MCF 10A (cell line): Measurements from ENCODE around the gene LRRC10B. TPM values are rescaled to one million over a fixed set of nuclear protein-coding genes. Genes with fewer than 3 reads are reported as not detected.

Experiments used
- BruUV-seq: library from RNA; stranded (reverse); fragments of 400-500 nt; replicated peaks from 2 replicates; lab custom pipeline; 2021; lab: Mats Ljungman, UMichigan
- CTCF ChIA-PET: fragments of 300-600 bp; sonication (Branson Sonifier 250); formaldehyde crosslinking; extraction: SDS; loops from one replicate; lab custom pipeline; 2021; ENCODE audit warnings: antibody characterized with exemption, inconsistent platforms; lab: Yijun Ruan, JAX
- POLR2A ChIA-PET: fragments of 300-600, 350-650 bp; sonication (Branson Sonifier 250); formaldehyde crosslinking; extraction: SDS; loops from one replicate; lab custom pipeline; 2020; ENCODE audit warnings: antibody characterized with exemption, inconsistent platforms; lab: Yijun Ruan, JAX
- DNase-seq: peaks from one replicate; pipeline ENCODE4 v3.0.0-alpha.2; 2018; ENCODE audit not compliant: unreplicated experiment
- H3K27ac Mint-ChIP-seq: one replicate; pipeline ENCODE4 v1.8.0; 2022; ENCODE audit warnings: mild to moderate bottlenecking, low read depth, mixed read lengths; ENCODE audit not compliant: unreplicated experiment
- H3K27me3 Mint-ChIP-seq: one replicate; pipeline ENCODE4 v1.8.0; 2022; ENCODE audit warnings: mixed read lengths; ENCODE audit not compliant: insufficient read depth, unreplicated experiment
- H3K36me3 Mint-ChIP-seq: one replicate; pipeline ENCODE4 v1.8.0; 2022; ENCODE audit warnings: mild to moderate bottlenecking, moderate library complexity, mixed read lengths; ENCODE audit not compliant: insufficient read depth, unreplicated experiment
- H3K4me1 Mint-ChIP-seq: one replicate; pipeline ENCODE4 v1.8.0; 2022; ENCODE audit warnings: mixed read lengths; ENCODE audit not compliant: insufficient read depth, unreplicated experiment
- H3K4me3 Mint-ChIP-seq: one replicate; pipeline ENCODE4 v1.8.0; 2022; ENCODE audit warnings: mild to moderate bottlenecking, moderate library complexity, mixed read lengths; ENCODE audit not compliant: unreplicated experiment
- H3K9me3 Mint-ChIP-seq: one replicate; pipeline ENCODE4 v1.8.0; 2022; ENCODE audit warnings: mixed read lengths; ENCODE audit not compliant: unreplicated experiment
- intact Hi-C: fragments of 100-400 bp; cut with micrococcal nuclease; formaldehyde crosslinking; loops from 2 replicates; pipeline ENCODE4 v1.14.1; 2022
- total RNA-seq: library from RNA; stranded (reverse); gene quantifications from 2 replicates; pipeline ENCODE4 v1.2.3, GENCODE V29; 2022
- TF ChIP-seq, protein P1 (sequence below): fragments of 200-600 bp; IDR thresholded peaks from one replicate; pipeline ENCODE4 v1.8.0; 2022; ENCODE audit warnings: antibody characterized with exemption, mild to moderate bottlenecking; ENCODE audit not compliant: unreplicated experiment

Gene LRRC10B
- total RNA-seq, 1 experiment from 2014 or later = not detected

DNA sequence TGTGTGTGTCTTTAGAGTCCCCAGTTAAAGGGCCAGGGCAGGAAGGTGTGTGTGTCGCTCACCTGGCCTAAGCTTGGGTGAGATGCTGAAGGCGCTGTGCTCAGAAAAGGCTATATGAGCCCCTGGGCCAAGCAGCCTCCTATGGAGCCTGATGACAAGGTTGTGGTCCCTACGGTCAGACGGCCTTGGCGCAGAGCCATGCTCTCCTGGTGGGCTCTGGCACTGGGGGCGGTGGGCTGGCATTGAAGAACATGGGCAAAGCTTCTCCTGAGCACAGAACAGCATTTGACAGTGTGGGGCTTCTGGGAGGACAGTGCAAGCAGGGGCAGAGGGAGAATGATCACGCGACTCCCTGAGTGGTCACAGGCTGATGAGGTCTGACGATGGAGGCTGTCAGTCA lies 10.7 kb upstream of the LRRC10B start:
- DNase-seq = no peak
- Mint-ChIP-seq H3K27me3 (no peaks in the 10 kb centered on the region), H3K9me3 (no peaks in the 10 kb centered on the region), H3K27ac (no peak overlapping the region), H3K4me3 (no peak overlapping the region), H3K4me1 (no peaks in the 10 kb centered on the region), H3K36me3 (no peaks in the 10 kb centered on the region)
- ChIA-PET POLR2A (no interaction called here), CTCF (no interaction called here)
- TF ChIP-seq, protein P1, sequence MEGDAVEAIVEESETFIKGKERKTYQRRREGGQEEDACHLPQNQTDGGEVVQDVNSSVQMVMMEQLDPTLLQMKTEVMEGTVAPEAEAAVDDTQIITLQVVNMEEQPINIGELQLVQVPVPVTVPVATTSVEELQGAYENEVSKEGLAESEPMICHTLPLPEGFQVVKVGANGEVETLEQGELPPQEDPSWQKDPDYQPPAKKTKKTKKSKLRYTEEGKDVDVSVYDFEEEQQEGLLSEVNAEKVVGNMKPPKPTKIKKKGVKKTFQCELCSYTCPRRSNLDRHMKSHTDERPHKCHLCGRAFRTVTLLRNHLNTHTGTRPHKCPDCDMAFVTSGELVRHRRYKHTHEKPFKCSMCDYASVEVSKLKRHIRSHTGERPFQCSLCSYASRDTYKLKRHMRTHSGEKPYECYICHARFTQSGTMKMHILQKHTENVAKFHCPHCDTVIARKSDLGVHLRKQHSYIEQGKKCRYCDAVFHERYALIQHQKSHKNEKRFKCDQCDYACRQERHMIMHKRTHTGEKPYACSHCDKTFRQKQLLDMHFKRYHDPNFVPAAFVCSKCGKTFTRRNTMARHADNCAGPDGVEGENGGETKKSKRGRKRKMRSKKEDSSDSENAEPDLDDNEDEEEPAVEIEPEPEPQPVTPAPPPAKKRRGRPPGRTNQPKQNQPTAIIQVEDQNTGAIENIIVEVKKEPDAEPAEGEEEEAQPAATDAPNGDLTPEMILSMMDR = no peak
- BruUV-seq = no TSS peak
- intact Hi-C loops = no loop called here

DNA sequence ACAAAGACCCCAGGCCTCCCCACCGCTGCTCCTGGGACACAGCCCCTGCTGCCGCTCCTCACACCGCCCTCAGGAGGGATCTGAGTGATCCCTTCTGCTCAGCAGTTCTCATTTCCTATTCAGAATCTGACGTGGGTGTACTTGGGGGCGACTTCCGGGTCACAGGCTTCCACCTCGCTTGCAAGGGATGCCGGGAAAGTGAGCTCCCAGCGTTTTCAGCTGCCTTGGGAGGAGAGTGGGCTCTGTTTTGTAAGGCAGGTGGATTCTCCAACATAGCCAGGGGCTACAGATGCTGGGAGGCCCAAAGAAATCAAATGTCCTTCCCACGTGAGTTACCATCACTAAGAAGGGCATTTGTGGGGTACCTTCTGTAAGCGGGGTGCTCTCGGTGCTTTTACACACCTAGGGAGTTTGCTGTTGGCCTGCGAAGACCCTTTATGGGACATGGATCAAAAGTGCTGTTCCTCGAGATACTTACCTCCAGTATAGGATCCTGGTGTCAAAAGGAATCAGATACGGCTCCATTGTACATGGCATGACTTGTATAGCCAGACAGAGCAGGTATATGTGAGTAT lies 9.7 kb upstream of the LRRC10B start:
- DNase-seq = no peak
- Mint-ChIP-seq H3K9me3 (no peaks in the 10 kb centered on the region), H3K27me3 (no peaks in the 10 kb centered on the region), H3K27ac (no peak overlapping the region), H3K36me3 (no peaks in the 10 kb centered on the region), H3K4me1 (no peaks in the 10 kb centered on the region), H3K4me3 (no peak overlapping the region)
- intact Hi-C loops = no loop called here
- no TSS peak for BruUV-seq
- CTCF ChIA-PET = no interaction called here
- POLR2A ChIA-PET = no interaction called here
- TF ChIP-seq, protein P1 = no peak

DNA sequence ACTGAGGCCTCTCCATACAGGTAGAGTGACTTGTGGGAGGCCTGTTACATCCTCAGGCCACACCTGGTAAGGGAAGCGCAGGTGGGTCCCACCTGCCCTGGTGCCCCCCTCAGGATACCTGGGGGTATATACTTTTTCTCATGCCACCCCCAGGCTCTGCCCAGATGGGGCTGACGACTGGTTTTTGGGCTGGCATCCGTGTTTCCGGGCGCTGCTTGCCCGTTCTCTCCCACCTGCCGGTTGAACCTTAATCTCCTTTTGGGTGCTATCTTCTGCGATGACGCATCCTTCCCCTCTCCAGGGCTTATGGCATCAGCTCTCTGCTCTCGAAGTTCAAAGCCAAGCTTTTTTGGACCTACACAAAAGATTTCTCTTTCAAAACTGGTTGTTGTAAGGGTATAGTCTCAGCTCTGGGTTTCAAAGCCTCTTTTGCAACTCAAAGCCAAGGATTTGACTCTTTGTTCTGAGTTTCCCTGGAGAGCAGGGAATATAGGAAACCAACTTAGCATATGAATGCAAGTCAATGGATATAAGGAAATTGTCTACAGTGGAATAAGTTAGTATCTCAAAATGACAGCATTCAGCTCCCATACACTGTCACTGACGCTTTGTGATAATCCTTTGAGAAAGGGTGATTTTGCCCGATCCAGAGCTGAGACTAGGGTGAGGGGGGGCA lies 8.6 kb upstream of the LRRC10B start:
- TF ChIP-seq, protein P1 = no peak
- H3K4me1 Mint-ChIP-seq = no peaks in the 10 kb centered on the region
- intact Hi-C loops = no loop called here
- no TSS peak for BruUV-seq
- H3K4me3 Mint-ChIP-seq = no peak overlapping the region
- DNase-seq = no peak
- ChIA-PET POLR2A (no interaction called here), CTCF (interaction anchor here (0.6 to 2.1 kb wide), 4 partner anchors 23 to 501 kb away, joined by 3 to 10 read pairs (median 6); no protein-coding TSS in a partner anchor)
- no peaks in the 10 kb centered on the region for H3K9me3 Mint-ChIP-seq
- no peak overlapping the region for H3K27ac Mint-ChIP-seq
- H3K36me3 Mint-ChIP-seq = no peaks in the 10 kb centered on the region
- no peaks in the 10 kb centered on the region for H3K27me3 Mint-ChIP-seq

DNA sequence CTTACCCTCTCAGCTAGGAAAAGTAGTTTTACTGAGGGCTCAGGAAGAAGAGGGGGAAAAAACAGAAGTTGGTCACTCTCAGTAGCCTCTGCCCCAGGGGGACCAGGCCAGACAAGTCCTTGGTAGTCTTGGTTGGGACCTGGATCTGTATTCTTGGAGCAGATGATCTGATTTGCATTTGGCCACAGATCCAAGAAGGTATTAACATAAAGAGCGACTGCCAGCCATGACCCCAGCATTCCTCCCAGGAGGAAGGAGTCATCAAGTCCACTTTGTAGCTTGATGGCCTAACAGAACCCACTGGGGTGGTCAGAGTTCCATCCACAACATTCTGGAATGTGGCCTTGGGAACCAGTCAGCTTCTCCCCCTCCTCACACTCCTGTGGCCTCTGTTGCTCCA lies 6.0 kb upstream of the LRRC10B start:
- ChIA-PET CTCF (interaction anchor here (0.6 to 5.4 kb wide), 6 partner anchors 12 to 79 kb away, joined by 3 to 32 read pairs (median 4); no protein-coding TSS in a partner anchor), POLR2A (no interaction called here)
- no peaks in the 10 kb centered on the region for H3K9me3 Mint-ChIP-seq
- DNase-seq = no peak
- no peak overlapping the region for H3K4me3 Mint-ChIP-seq
- intact Hi-C loops = no loop called here
- no TSS peak for BruUV-seq
- no peak overlapping the region for H3K27ac Mint-ChIP-seq
- peaks cover 1% of the 10 kb centered on the region for H3K27me3 Mint-ChIP-seq
- TF ChIP-seq, protein P1 = no peak
- H3K4me1 Mint-ChIP-seq = no peaks in the 10 kb centered on the region
- no peaks in the 10 kb centered on the region for H3K36me3 Mint-ChIP-seq
